ENCODE results near the gene NCAPD3. TPM values are rescaled to one million over a fixed set of nuclear protein-coding genes. Genes with fewer than 3 reads are reported as not detected.

The NCAPD3 gene
- total RNA-seq, 2 donors from 2014 or later: 4.0 to 5.5 TPM

DNA sequence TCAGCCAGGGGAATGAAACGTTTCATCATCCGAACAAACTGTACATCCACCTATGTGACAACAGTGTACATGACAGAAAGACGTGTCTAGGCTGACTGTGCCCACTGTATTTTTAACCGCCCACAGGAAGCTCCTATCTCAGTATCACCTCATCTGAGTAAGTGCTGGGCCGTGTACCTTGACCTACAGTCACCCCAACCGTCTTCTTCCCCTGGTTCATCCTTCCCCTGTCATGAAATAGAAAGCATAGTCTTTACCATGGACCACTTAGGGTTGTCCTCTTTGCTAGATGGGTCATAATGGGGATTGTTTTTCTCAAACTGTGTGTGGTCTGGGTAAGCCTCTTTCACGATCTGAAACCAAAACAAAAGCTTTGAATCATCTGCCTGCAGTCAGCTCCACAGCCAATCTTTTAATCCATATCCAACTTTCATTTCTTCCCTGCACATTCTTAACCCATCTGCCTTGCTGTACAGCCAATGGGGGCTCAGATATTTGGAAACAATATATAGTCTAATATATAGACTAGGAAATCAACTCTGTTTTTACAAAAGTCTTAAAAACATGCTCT lies 25.2 kb upstream of the NCAPD3 start:
- no peaks in the 10 kb centered on the region for H3K27me3 ChIP-seq
- H3K4me3 ChIP-seq: no peak overlapping the region
- H3K4me1 ChIP-seq: peaks cover 0 to 14% of the 10 kb centered on the region in 2 donors
- no peak for TF ChIP-seq CTCF (IDR thresholded peaks at IDR 0.05)
- H3K36me3 ChIP-seq: peaks cover 72% of the 10 kb centered on the region
- H3K27ac ChIP-seq: no peak overlapping the region
- no peaks in the 10 kb centered on the region for H3K9me3 ChIP-seq
- no peak for DNase-seq (ENCODE audit: low spot score)

- no peak for DNase-seq (ENCODE audit: low spot score)
- H3K9me3 ChIP-seq: no peaks in the 10 kb centered on the region
- peaks cover 94% of the 10 kb centered on the region for H3K36me3 ChIP-seq
- H3K27ac ChIP-seq: no peak overlapping the region
- H3K4me1 ChIP-seq: peaks cover 0 to 1% of the 10 kb centered on the region in 2 donors
- H3K4me3 ChIP-seq: no peak overlapping the region
- H3K27me3 ChIP-seq: no peaks in the 10 kb centered on the region
- TF ChIP-seq CTCF (IDR thresholded peaks at IDR 0.05): no peak
These were observed 22.9 kb upstream of the NCAPD3 start for GRCh38 chr11:134246678-134247077.

DNA sequence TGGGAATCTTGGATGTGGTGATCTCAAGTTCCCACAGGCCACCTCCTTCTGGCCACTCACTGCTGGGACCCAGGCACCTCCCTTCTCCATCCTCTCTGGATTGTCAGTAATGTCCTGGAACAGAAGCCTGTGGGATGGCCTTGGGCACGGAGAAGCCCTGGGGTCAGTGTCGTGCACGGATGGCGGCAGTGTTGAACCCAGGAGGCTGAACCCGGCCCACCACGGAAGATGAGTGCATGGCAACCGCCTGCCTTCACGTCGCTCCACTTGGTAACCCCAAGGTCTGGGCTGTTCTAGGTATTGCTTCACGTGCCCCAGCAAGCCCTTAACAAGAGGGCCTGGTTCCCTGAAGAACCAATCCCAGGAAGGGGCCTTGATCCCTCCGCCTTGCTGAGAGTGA lies 22.3 kb upstream of the NCAPD3 start:
- peaks cover 96% of the 10 kb centered on the region for H3K36me3 ChIP-seq
- H3K27me3 ChIP-seq: no peaks in the 10 kb centered on the region
- no peak for DNase-seq (ENCODE audit: low spot score)
- no peaks in the 10 kb centered on the region for H3K4me1 ChIP-seq
- TF ChIP-seq CTCF (IDR thresholded peaks at IDR 0.05): no peak
- no peaks in the 10 kb centered on the region for H3K9me3 ChIP-seq
- H3K4me3 ChIP-seq: no peak overlapping the region
- no peak overlapping the region for H3K27ac ChIP-seq

GRCh38 chr11:134245434-134245833 lies 21.7 kb upstream of the NCAPD3 start:
- H3K27me3 ChIP-seq: no peaks in the 10 kb centered on the region

DNA sequence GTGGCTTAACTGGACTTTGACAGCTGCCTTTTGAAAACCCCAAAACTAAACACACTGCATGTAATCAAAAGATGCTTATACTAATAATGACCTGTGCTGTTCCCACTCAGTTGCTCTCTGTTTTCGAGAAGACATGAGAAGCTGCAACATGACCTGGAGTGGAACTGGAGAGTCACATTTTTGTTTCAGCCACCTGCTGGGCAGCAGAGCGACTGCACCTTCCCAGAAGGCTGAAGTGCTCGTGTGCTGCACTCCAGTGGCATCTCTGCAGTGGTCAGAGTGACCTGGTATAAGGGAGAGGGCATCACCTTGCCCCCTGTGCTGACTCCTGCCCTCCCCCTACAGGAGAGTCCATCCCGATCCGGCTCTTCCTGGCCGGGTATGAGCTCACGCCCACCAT lies 20.8 kb upstream of the NCAPD3 start:
- Histone ChIP-seq H3K4me1 (no peaks in the 10 kb centered on the region), H3K9me3 (no peaks in the 10 kb centered on the region), H3K36me3 (peaks cover 95% of the 10 kb centered on the region), H3K27ac (no peak overlapping the region), H3K27me3 (no peaks in the 10 kb centered on the region), H3K4me3 (no peak overlapping the region)
- DNase-seq (ENCODE audit: low spot score): no peak
- peak; percentile 17 to 50 for TF ChIP-seq CTCF (IDR thresholded peaks at IDR 0.05)

More at GRCh38 chr11:134245434-134245833, 21.7 kb upstream of the NCAPD3 start:
- no peak overlapping the region for H3K27ac ChIP-seq
- H3K36me3 ChIP-seq: peaks cover 96% of the 10 kb centered on the region
- DNase-seq (ENCODE audit: low spot score): no peak
- H3K4me1 ChIP-seq: no peaks in the 10 kb centered on the region
- no peak overlapping the region for H3K4me3 ChIP-seq
- TF ChIP-seq CTCF (IDR thresholded peaks at IDR 0.05): no peak
- no peaks in the 10 kb centered on the region for H3K9me3 ChIP-seq

DNA sequence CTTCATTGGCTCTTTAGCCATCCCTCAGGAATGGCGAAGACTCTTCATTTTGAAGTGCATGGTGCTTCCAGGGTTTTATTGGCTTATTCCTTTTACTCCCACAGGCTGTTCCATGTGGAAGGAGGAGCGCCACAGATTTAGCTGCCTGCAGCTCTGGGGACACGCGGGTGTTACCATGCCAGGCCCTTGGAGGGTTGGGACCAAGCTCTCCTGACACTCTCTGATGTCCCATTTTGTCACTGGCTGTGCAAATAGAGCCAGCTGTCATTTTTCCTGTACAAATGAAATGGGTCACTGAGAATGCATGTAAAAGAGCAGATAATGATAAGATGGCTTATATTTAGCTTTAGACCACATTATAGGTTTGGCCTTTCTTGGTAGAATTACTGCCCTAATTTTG lies 20.1 kb upstream of the NCAPD3 start:
- Histone ChIP-seq H3K27me3 (no peaks in the 10 kb centered on the region), H3K4me3 (no peak overlapping the region), H3K9me3 (no peaks in the 10 kb centered on the region), H3K27ac (no peak overlapping the region), H3K4me1 (no peaks in the 10 kb centered on the region), H3K36me3 (peaks cover 92% of the 10 kb centered on the region)
- no peak for TF ChIP-seq CTCF (IDR thresholded peaks at IDR 0.05)
- DNase-seq (ENCODE audit: low spot score): no peak
